ENCODE results near the gene RAD51B.

The RAD51B gene

DNA sequence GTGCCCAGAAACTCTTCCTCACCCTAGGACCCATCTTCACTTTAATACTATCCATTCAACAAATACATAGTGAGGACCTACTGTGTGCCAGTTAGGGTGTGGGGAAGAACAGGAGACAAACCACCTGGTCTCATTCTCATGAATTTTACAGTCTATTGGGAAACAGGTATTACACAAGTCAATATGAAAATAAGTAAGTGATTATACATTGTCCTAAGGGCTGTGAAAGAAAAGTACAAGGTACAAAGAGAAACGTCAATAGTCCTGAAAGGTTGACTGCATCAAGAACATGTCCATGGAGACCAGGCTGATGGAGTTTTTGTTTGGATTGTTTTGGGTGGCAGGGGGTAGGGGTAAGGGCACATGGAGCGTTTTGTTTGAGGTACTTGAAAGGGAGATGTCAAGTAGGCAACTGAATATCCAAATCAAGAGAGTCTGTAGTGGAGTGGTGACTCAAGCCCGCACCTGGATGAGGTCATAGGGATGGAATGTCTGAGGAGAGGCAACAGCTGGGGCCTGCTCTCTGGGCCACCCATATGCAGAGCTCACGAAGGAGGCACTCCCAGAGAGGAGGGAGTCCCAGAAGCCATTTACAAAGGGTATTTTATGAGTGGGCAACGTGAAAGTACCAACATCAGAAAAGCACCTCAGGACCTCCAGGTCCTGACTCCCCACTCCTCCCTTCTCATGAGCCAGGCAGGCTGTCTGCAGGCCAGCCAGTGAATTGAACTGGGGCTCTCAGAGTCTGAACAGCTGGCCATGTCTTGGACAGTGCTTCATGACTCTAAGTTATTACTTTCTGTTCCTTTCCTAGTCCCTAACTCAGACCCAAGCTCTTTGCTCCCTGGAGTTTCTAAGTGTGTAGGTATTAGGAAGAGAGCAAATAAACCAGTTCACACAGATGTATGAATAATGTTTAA, 701.3 kb downstream of the RAD51B start:
- H3K4me3 ChIP-seq (ENCODE audit: low read depth, low read length): no peak overlapping the region
- DNase-seq (ENCODE audit: low read depth, low spot score): no peak
- in situ Hi-C loops (cut with HindIII; ENCODE audit: low sequenced_read_pairs): no loop called here
- TF ChIP-seq, protein P1, sequence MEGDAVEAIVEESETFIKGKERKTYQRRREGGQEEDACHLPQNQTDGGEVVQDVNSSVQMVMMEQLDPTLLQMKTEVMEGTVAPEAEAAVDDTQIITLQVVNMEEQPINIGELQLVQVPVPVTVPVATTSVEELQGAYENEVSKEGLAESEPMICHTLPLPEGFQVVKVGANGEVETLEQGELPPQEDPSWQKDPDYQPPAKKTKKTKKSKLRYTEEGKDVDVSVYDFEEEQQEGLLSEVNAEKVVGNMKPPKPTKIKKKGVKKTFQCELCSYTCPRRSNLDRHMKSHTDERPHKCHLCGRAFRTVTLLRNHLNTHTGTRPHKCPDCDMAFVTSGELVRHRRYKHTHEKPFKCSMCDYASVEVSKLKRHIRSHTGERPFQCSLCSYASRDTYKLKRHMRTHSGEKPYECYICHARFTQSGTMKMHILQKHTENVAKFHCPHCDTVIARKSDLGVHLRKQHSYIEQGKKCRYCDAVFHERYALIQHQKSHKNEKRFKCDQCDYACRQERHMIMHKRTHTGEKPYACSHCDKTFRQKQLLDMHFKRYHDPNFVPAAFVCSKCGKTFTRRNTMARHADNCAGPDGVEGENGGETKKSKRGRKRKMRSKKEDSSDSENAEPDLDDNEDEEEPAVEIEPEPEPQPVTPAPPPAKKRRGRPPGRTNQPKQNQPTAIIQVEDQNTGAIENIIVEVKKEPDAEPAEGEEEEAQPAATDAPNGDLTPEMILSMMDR (IDR thresholded peaks at IDR 0.05; ENCODE audit: low read depth, low read length): no peak

DNA sequence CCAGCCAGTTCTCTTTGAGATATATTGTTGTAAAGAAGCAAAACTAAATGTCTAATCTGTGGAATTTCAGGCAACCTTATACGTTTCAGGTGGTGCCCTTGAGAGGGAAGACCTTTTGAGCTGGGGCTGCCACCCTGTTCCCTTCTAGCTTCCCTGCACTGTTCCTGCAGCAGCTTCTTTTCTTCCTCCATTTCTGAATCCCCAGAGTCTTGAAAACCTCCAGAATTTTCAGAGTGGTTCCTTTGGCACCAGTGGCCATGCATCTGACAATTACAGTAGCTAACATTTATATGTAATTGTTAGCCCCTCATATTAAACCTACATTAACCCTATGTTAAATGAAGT, 702.0 kb downstream of the RAD51B start:
- no peak for DNase-seq (ENCODE audit: low read depth, low spot score)
- in situ Hi-C loops (cut with HindIII; ENCODE audit: low sequenced_read_pairs): no loop called here
- TF ChIP-seq, protein P1 (IDR thresholded peaks at IDR 0.05; ENCODE audit: low read depth, low read length): no peak
- H3K4me3 ChIP-seq (ENCODE audit: low read depth, low read length): no peak overlapping the region

DNA sequence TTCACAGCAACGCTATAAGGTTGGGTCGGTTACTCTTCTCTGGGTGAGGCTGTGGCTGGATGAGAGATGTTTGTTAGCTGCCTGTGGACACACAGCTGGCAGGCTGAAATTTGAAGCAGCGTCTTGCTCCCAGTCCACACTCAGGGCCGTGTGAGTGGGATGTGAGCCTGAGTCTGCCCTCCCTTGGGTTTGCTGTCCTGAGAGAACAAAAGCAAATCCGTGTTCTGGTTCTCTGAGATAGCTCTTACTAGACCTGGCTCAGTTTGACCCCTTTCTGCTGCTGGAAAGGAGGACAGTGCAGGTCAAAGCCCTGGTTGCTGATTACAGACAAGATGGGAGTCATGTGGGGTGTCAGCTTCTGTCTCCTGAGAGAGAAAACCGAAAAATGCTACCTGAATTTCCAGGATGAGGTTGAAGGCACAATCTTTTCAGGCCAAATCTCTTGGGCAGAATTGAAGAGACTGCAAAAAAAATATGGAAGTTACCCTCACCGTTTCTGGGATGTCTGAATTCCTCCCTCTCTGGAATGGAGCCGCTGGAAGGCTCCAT, 702.5 kb downstream of the RAD51B start:
- in situ Hi-C loops (cut with HindIII; ENCODE audit: low sequenced_read_pairs): no loop called here
- no peak for DNase-seq (ENCODE audit: low read depth, low spot score)
- no peak overlapping the region for H3K4me3 ChIP-seq (ENCODE audit: low read depth, low read length)
- TF ChIP-seq, protein P1 (IDR thresholded peaks at IDR 0.05; ENCODE audit: low read depth, low read length): no peak

DNA sequence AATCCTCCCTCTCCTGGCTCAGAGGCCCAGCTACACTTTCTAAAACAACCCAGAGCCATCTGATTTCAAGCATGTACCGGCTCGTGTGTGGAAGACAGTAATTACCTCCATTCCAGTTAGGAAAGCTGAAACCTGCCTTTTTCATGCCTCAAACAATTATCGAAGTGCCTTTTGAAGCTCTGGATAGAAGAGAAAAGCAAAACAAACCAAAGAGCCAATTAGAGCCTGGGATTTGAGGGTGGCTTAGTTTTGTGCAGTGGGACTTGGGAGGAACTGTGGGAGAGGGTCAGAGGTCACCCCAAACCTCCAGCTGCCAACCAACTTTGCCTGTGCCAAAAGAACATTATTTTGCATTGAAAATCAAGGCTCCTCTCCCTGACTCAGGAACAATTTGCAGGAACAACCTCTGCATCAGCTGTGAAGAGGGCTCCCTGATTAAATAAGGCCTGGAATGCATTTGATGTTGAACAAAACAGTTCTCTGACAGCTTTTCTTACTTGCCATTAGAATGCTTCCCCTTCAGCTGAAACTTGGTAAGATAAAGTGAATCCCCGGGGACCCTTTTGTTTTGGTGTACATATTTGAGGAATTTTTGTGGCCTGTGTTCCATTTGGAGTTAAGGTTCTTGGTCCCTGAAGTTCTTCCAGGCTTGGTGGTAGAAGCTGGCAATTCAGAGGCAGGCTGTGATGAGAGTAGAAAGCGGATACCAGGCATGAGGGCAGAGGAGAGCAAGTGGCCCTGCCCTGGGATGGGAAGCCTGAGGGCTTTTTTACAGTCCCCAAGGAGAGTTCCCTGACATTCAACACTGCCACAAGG, 703.1 kb downstream of the RAD51B start:
- TF ChIP-seq, protein P1 (IDR thresholded peaks at IDR 0.05; ENCODE audit: low read depth, low read length): no peak
- in situ Hi-C loops (cut with HindIII; ENCODE audit: low sequenced_read_pairs): no loop called here
- no peak overlapping the region for H3K4me3 ChIP-seq (ENCODE audit: low read depth, low read length)
- DNase-seq (ENCODE audit: low read depth, low spot score): no peak

DNA sequence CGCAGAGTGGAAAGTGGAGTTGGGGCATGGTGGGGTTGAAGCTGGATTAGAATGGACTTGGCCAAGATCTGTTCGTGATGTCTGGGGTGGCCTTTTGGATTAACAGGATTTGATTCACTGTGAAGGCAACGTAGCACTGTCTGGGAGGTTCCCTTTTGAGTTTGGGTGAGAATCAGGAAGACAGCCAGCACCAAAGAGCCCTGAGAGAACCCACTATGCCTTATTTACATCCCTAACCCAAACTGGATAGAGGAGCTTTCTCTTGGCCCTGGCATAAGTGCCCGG, 703.7 kb downstream of the RAD51B start:
- no peak overlapping the region for H3K4me3 ChIP-seq (ENCODE audit: low read depth, low read length)
- in situ Hi-C loops (cut with HindIII; ENCODE audit: low sequenced_read_pairs): no loop called here
- TF ChIP-seq, protein P1 (IDR thresholded peaks at IDR 0.05; ENCODE audit: low read depth, low read length): no peak
- DNase-seq (ENCODE audit: low read depth, low spot score): no peak

DNA sequence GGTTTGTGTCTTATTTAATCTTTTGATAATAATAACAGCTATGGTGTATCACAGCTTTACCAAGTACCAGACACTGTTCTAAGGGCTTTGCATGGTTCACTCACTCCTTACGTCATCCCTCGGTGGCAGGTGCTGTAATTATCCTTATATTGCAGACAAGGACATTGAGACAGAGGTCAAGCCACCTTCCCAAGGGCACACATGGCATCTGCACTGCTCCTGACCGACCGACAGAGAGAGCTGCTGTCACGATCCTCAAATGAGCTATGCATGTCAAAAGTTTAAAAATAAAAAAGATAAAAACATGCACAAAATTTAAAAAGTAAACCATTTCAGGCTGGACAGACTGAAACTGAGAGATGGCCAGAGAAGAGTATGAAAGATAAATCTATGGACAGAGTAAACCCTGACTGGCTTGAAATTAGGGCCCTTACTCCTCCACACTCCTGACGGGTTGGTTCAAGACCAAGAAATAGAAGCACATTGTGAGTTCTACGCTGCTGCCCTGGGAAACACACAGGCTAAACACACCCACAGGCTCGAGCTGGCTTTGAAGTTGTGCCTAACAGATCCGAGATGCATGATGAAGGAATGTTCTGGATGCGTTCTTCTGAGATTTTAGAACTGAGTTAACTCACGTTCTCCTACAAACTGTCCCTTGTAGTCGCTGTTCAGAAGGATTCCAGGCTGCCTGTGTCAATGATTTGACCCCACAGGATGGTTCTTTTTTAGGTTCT, 704.6 kb downstream of the RAD51B start:
- TF ChIP-seq, protein P1 (IDR thresholded peaks at IDR 0.05; ENCODE audit: low read depth, low read length): no peak
- no peak overlapping the region for H3K4me3 ChIP-seq (ENCODE audit: low read depth, low read length)
- in situ Hi-C loops (cut with HindIII; ENCODE audit: low sequenced_read_pairs): no loop called here
- DNase-seq (ENCODE audit: low read depth, low spot score): no peak
